HepG2 (cell line): ENCODE measurements around the gene CDC42EP4. TPM values are rescaled to one million over a fixed set of nuclear protein-coding genes. Genes with fewer than 3 reads are reported as not detected.

Experiments used
- GLI4 ChIP-seq: sonication (generic); formaldehyde crosslinking; IDR thresholded peaks from 2 replicates; pipeline ENCODE4 v1.5.1; 2020; ENCODE audit warnings: missing genetic modification reagents, mild to moderate bottlenecking, moderate library complexity, borderline replicate concordance
- HINFP ChIP-seq: sonication (generic); formaldehyde crosslinking; IDR thresholded peaks from 2 replicates; pipeline ENCODE4 v1.4.0; 2020; ENCODE audit warnings: low read depth, mild to moderate bottlenecking, missing genetic modification reagents
- ISL2 ChIP-seq: sonication (generic); formaldehyde crosslinking; IDR thresholded peaks from 2 replicates; pipeline ENCODE4 v1.5.0; 2020; ENCODE audit warnings: missing genetic modification reagents
- JDP2 ChIP-seq: sonication (generic); formaldehyde crosslinking; IDR thresholded peaks from 2 replicates; pipeline ENCODE4 v1.8.1; 2022; ENCODE audit warnings: missing genetic modification reagents, borderline replicate concordance
- LCORL ChIP-seq, 2 experiments: fragments of 450-650 bp in 1 of 2; sonication (generic) in 1 of 2; formaldehyde crosslinking in 1 of 2; IDR thresholded peaks; 2 replicates each; pipeline versions ENCODE4 v1.5.0 to v1.6.1; 2017 to 2020; ENCODE audit warnings: antibody characterized with exemption in 1 of 2, missing genetic modification reagents in 1 of 2
- NONO ChIP-seq, 2 experiments: fragments of 450-650 bp in 1 of 2; sonication (generic) in 1 of 2; formaldehyde crosslinking in 1 of 2; IDR thresholded peaks in 1 of 2; conservative IDR thresholded peaks in 1 of 2; 2 replicates each; pipeline versions ENCODE4 v1.6.1 to v1.8.0; 2017 to 2022; ENCODE audit warnings: mild to moderate bottlenecking in 1 of 2, missing genetic modification reagents in 1 of 2, moderate library complexity in 1 of 2
- PAX8 ChIP-seq: sonication (generic); formaldehyde crosslinking; IDR thresholded peaks from 2 replicates; pipeline ENCODE4 v1.8.0; 2022; ENCODE audit warnings: mild to moderate bottlenecking, missing genetic modification reagents, borderline replicate concordance
- PHB2 ChIP-seq: fragments of 450-650 bp; IDR thresholded peaks from 2 replicates; pipeline ENCODE4 v1.6.1; 2018; ENCODE audit not compliant: partially characterized antibody
- RBFOX2 ChIP-seq: fragments of 200-400 bp; formaldehyde crosslinking; IDR thresholded peaks from 2 replicates; pipeline ENCODE4 v1.6.1; 2017; ENCODE audit warnings: low read depth, mild to moderate bottlenecking, low read length
- SPEN ChIP-seq: sonication (generic); formaldehyde crosslinking; IDR thresholded peaks from 2 replicates; pipeline ENCODE4 v1.5.1; 2020; ENCODE audit warnings: low read depth, mild to moderate bottlenecking, missing genetic modification reagents
- TP53 ChIP-seq: sonication (generic); formaldehyde crosslinking; conservative IDR thresholded peaks from 2 replicates; pipeline ENCODE4 v1.4.0; 2020; ENCODE audit warnings: missing genetic modification reagents
- ZNF414 ChIP-seq: sonication (generic); formaldehyde crosslinking; IDR thresholded peaks from 2 replicates; pipeline ENCODE4 v1.5.0; 2020; ENCODE audit warnings: missing genetic modification reagents
- ZNF441 ChIP-seq: sonication (generic); formaldehyde crosslinking; IDR thresholded peaks from 2 replicates; pipeline ENCODE4 v1.7.0; 2021; ENCODE audit warnings: missing genetic modification reagents, borderline replicate concordance
- ZNF678 ChIP-seq: sonication (generic); formaldehyde crosslinking; IDR thresholded peaks from 2 replicates; pipeline ENCODE4 v1.4.0; 2020; ENCODE audit warnings: mild to moderate bottlenecking, missing genetic modification reagents
- polyA plus RNA-seq, 8 experiments: library from polyadenylated mRNA; depleted of rRNA in 3 of 8; stranded (reverse) in 7 of 8; unstranded in 1 of 8; fragments of >200 nt; fragmentation: Illumina TruSeq in 4 of 8; extraction: Trizol in 4 of 8; gene quantifications; 2 replicates each; pipeline versions ENCODE4 v1.2.1 to v1.2.3, GENCODE V29; 2011 to 2016; ENCODE audit warnings: low read depth in 4 of 8, missing spikeins in 1 of 8, mixed read lengths in 1 of 8; ENCODE audit not compliant: insufficient read depth in 1 of 8
- total RNA-seq, 5 experiments: library from RNA; depleted of rRNA; stranded (reverse); fragments of >200 nt; fragmentation: Illumina TruSeq; extraction: Trizol; gene quantifications; 2 replicates each; pipeline ENCODE4 v1.2.3, GENCODE V29; 2016; ENCODE audit warnings: low read depth in 1 of 5
- TF ChIP-seq, protein P1 (sequence below): sonication (generic); formaldehyde crosslinking; IDR thresholded peaks from 2 replicates; pipeline ENCODE4 v1.5.0; 2020; ENCODE audit warnings: mild to moderate bottlenecking, missing genetic modification reagents, borderline replicate concordance
- TF ChIP-seq, protein P2 (sequence below): sonication (generic); formaldehyde crosslinking; IDR thresholded peaks from 2 replicates; pipeline ENCODE4 v1.5.1; 2020; ENCODE audit warnings: mild to moderate bottlenecking, missing genetic modification reagents
- TF ChIP-seq, protein P3 (sequence below): IDR thresholded peaks from 2 replicates; pipeline ENCODE4 v1.6.1; 2016; ENCODE audit warnings: missing compliant biosample characterization, missing genetic modification reagents, borderline replicate concordance
- TF ChIP-seq, protein P4 (sequence below): sonication (generic); formaldehyde crosslinking; conservative IDR thresholded peaks from 2 replicates; pipeline ENCODE4 v1.4.0; 2020; ENCODE audit warnings: missing genetic modification reagents

The CDC42EP4 gene
- total and polyA plus RNA-seq, 2 of the 13 experiments (the other 11 are each of a cell fraction or from before 2014, with no cell fraction given): 19.0 to 54.0 TPM

DNA sequence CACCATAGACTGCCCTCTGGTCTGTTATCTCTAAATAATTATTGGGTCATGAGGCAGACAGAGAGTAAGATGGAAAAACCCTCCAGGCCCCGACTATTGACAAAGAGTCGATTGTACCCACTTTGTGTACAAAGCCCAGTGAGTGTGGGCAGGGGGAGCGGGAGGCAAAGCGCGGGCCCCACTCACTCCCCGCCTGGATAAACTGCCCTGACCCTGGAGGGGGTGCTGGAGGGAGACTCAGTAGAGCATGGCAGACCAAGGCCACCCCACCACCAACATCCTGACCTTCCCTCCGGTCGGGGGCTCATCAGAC, 38.9 kb downstream of the CDC42EP4 start (continued):
- TF ChIP-seq LCORL (IDR thresholded peaks at IDR 0.05) (no peak), LCORL (CRISPR knock-in tag; IDR thresholded peaks at IDR 0.05) (peak; percentile 57), PAX8 (CRISPR knock-in tag) (no peak), ZNF678 (CRISPR knock-in tag) (no peak), ISL2 (peak; percentile 96), HINFP (CRISPR knock-in tag) (peak; percentile 58; the same call in 1 of the 2 replicates), GLI4 (CRISPR knock-in tag) (no peak), NONO (IDR thresholded peaks at IDR 0.05) (no peak), NONO (CRISPR knock-in tag; conservative IDR thresholded peaks at IDR 0.05) (peak; percentile 72; the same call in 1 of the 2 replicates), JDP2 (no peak), RBFOX2 (0 out of 2 replicates have a peak, but pooled peaks have one; percentile 30), ZNF441 (peak; percentile 51; the same call in 1 of the 2 replicates), PHB2 (no peak), SPEN (CRISPR knock-in tag) (peak; percentile 64; the same call in 1 of the 2 replicates), ZNF414 (peak; percentile 67; the same call in 1 of the 2 replicates), TP53 (CRISPR knock-in tag) (no peak)
- TF ChIP-seq, protein P1, sequence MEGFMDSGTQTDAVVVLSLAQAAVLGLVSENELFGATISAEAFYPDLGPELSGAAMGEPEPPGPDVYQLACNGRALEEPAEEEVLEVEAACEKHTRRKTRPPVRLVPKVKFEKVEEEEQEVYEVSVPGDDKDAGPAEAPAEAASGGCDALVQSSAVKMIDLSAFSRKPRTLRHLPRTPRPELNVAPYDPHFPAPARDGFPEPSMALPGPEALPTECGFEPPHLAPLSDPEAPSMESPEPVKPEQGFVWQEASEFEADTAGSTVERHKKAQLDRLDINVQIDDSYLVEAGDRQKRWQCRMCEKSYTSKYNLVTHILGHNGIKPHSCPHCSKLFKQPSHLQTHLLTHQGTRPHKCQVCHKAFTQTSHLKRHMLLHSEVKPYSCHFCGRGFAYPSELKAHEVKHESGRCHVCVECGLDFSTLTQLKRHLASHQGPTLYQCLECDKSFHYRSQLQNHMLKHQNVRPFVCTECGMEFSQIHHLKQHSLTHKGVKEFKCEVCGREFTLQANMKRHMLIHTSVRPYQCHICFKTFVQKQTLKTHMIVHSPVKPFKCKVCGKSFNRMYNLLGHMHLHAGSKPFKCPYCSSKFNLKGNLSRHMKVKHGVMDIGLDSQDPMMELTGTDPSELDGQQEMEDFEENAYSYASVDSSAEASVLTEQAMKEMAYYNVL: peak; percentile 83
- TF ChIP-seq, protein P2, sequence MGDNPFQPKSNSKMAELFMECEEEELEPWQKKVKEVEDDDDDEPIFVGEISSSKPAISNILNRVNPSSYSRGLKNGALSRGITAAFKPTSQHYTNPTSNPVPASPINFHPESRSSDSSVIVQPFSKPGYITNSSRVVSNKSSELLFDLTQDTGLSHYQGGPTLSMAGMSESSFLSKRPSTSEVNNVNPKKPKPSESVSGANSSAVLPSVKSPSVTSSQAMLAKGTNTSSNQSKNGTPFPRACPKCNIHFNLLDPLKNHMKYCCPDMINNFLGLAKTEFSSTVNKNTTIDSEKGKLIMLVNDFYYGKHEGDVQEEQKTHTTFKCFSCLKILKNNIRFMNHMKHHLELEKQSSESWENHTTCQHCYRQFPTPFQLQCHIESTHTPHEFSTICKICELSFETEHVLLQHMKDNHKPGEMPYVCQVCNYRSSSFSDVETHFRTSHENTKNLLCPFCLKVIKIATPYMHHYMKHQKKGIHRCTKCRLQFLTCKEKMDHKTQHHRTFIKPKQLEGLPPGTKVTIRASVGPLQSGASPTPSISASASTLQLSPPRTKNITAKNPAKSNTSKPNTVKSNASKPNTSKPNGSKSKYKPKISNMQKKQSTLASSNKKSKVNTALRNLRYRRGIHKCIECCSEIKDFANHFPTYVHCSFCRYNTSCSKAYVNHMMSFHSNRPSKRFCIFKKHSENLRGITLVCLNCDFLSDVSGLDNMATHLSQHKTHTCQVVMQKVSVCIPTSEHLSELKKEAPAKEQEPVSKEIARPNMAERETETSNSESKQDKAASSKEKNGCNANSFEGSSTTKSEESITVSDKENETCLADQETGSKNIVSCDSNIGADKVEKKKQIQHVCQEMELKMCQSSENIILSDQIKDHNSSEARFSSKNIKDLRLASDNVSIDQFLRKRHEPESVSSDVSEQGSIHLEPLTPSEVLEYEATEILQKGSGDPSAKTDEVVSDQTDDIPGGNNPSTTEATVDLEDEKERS (CRISPR knock-in tag): no peak
- TF ChIP-seq, protein P3, sequence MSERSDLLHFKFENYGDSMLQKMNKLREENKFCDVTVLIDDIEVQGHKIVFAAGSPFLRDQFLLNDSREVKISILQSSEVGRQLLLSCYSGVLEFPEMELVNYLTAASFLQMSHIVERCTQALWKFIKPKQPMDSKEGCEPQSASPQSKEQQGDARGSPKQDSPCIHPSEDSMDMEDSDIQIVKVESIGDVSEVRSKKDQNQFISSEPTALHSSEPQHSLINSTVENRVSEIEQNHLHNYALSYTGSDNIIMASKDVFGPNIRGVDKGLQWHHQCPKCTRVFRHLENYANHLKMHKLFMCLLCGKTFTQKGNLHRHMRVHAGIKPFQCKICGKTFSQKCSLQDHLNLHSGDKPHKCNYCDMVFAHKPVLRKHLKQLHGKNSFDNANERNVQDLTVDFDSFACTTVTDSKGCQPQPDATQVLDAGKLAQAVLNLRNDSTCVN (CRISPR knock-in tag): peak; percentile 47; the same call in 1 of the 2 replicates
- TF ChIP-seq, protein P4, sequence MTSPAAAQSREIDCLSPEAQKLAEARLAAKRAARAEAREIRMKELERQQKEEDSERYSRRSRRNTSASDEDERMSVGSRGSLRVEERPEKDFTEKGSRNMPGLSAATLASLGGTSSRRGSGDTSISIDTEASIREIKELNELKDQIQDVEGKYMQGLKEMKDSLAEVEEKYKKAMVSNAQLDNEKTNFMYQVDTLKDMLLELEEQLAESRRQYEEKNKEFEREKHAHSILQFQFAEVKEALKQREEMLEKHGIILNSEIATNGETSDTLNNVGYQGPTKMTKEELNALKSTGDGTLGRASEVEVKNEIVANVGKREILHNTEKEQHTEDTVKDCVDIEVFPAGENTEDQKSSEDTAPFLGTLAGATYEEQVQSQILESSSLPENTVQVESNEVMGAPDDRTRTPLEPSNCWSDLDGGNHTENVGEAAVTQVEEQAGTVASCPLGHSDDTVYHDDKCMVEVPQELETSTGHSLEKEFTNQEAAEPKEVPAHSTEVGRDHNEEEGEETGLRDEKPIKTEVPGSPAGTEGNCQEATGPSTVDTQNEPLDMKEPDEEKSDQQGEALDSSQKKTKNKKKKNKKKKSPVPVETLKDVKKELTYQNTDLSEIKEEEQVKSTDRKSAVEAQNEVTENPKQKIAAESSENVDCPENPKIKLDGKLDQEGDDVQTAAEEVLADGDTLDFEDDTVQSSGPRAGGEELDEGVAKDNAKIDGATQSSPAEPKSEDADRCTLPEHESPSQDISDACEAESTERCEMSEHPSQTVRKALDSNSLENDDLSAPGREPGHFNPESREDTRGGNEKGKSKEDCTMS (CRISPR knock-in tag): no peak
